Stomach (tissue), 4 donors: Measurements from ENCODE around the gene SEMA4B.

Experiments used
- CTCF ChIP-seq, 7 experiments: fragments of 450-650 bp in 4 of 7; fragments of 200-600 bp in 3 of 7; sonication (generic) in 3 of 7; IDR thresholded peaks; one replicate each; pipeline ENCODE4 v1.5.1; 2016 to 2019; ENCODE audit warnings: antibody characterized with exemption in 7 of 7, control low read depth in 2 of 7, mild to moderate bottlenecking in 1 of 7
- EP300 ChIP-seq: sonication (generic); formaldehyde crosslinking; IDR thresholded peaks from one replicate; pipeline ENCODE4 v1.6.1; 2017; ENCODE audit warnings: antibody characterized with exemption
- POLR2AphosphoS5 ChIP-seq, 3 donors: sonication (generic); formaldehyde crosslinking; IDR thresholded peaks; one replicate each; pipeline ENCODE4 v1.6.1; 2016; ENCODE audit warnings: antibody characterized with exemption in 3 of 3

- TF ChIP-seq POLR2AphosphoS5 (IDR thresholded peaks at IDR 0.05) (no peak), CTCF (IDR thresholded peaks at IDR 0.05) (no peak), EP300 (no peak)
Measured at GRCh38 chr15:90167121-90167520, 34.0 kb upstream of the SEMA4B start.
